IMR-90 (cell line): ENCODE data around the gene CYB561A3. TPM values are rescaled to one million over a fixed set of nuclear protein-coding genes. Genes with fewer than 3 reads are reported as not detected.

ENCODE experiments used
- ATAC-seq: fragments of 200-7000 bp; cut with Tn5 transposase; 2 replicates; pipeline ENCODE4 v1.9.1; 2020; ENCODE audit warnings: low read depth, mild to moderate bottlenecking, moderate library complexity
- BruUV-seq: library from RNA; stranded (reverse); fragments of 400-500 nt; replicated peaks from 2 replicates; lab custom pipeline; 2021; lab: Mats Ljungman, UMichigan
- CTCF ChIA-PET: fragments of 300-600 bp; formaldehyde crosslinking; extraction: SDS; loops from one replicate; lab custom pipeline; 2021; ENCODE audit warnings: antibody characterized with exemption; lab: Yijun Ruan, JAX
- POLR2A ChIA-PET: fragments of 300-600 bp; sonication (Branson Sonifier 250); formaldehyde crosslinking; loops from one replicate; lab custom pipeline; 2022; ENCODE audit warnings: antibody characterized with exemption; ENCODE audit not compliant: unreplicated experiment; lab: Charles Lee
- DNase-seq: peaks from one replicate; pipeline ENCODE4 v3.0.0; 2013
- H2AFZ ChIP-seq: replicated peaks from 2 replicates; pipeline ENCODE3; 2013; ENCODE audit warnings: low read length, mild to moderate bottlenecking; ENCODE audit not compliant: poor library complexity
- H2AK5ac ChIP-seq: 2 replicates; pipeline ENCODE4 v1.6.1; 2013; ENCODE audit warnings: low read depth, low read length, inconsistent platforms
- H2AK9ac ChIP-seq: replicated peaks from 2 replicates; pipeline ENCODE3; 2013; ENCODE audit warnings: mild to moderate bottlenecking, low read depth, low read length, moderate library complexity; ENCODE audit not compliant: poor library complexity
- H2BK120ac ChIP-seq: 2 replicates; pipeline ENCODE4 v1.6.1; 2013; ENCODE audit warnings: low read depth, low read length, inconsistent platforms
- H2BK15ac ChIP-seq: 3 replicates; pipeline ENCODE4 v1.6.1; 2013; ENCODE audit warnings: low read depth, low read length, inconsistent platforms
- H2BK20ac ChIP-seq: 2 replicates; pipeline ENCODE4 v1.6.1; 2013; ENCODE audit warnings: low read depth, mild to moderate bottlenecking, inconsistent platforms, low read length, moderate library complexity
- H2BK5ac ChIP-seq: 2 replicates; pipeline ENCODE4 v1.6.1; 2013; ENCODE audit warnings: mild to moderate bottlenecking, low read depth, low read length, inconsistent platforms; ENCODE audit not compliant: poor library complexity, severe bottlenecking
- H3K14ac ChIP-seq: replicated peaks from 2 replicates; pipeline ENCODE4 v1.6.1; 2013; ENCODE audit warnings: low read depth, low read length, inconsistent platforms
- H3K18ac ChIP-seq: 2 replicates; pipeline ENCODE4 v1.6.1; 2013; ENCODE audit warnings: low read depth, low read length, control low read depth
- H3K23ac ChIP-seq: 2 replicates; pipeline ENCODE4 v1.6.1; 2013; ENCODE audit warnings: low read depth, low read length, inconsistent platforms
- H3K27ac ChIP-seq: 2 replicates; pipeline ENCODE4 v1.5.1; 2013; ENCODE audit warnings: mild to moderate bottlenecking, control low read depth, low read length; ENCODE audit not compliant: insufficient read depth
- H3K27me3 ChIP-seq: 2 replicates; pipeline ENCODE4 v1.6.1; 2013; ENCODE audit warnings: low read length; ENCODE audit not compliant: control insufficient read depth, insufficient read depth
- H3K36me3 ChIP-seq: 2 replicates; pipeline ENCODE4 v1.6.1; 2013; ENCODE audit warnings: low read length, mixed read lengths; ENCODE audit not compliant: control insufficient read depth, insufficient read depth
- H3K4ac ChIP-seq: 2 replicates; pipeline ENCODE4 v1.6.1; 2013; ENCODE audit warnings: low read depth, low read length, inconsistent platforms
- H3K4me1 ChIP-seq: 2 replicates; pipeline ENCODE4 v1.6.1; 2013; ENCODE audit warnings: low read length, mixed read lengths; ENCODE audit not compliant: control insufficient read depth, insufficient read depth
- H3K4me2 ChIP-seq: 2 replicates; pipeline ENCODE4 v1.6.1; 2013; ENCODE audit warnings: low read depth, mild to moderate bottlenecking, control low read depth, low read length, moderate library complexity
- H3K4me3 ChIP-seq: 2 replicates; pipeline ENCODE4 v1.5.1; 2013; ENCODE audit warnings: low read depth, mild to moderate bottlenecking, control low read depth, low read length, moderate library complexity; ENCODE audit not compliant: insufficient read depth
- H3K56ac ChIP-seq: 2 replicates; pipeline ENCODE4 v1.6.1; 2013; ENCODE audit warnings: low read length, inconsistent platforms; ENCODE audit not compliant: insufficient read depth; ENCODE audit errors: extremely low read depth
- H3K79me1 ChIP-seq, 2 experiments: 2 replicates each; pipeline ENCODE4 v1.6.1; 2013; ENCODE audit warnings: low read length in 2 of 2, inconsistent platforms in 1 of 2, low read depth in 1 of 2
- H3K9ac ChIP-seq: 2 replicates; pipeline ENCODE4 v1.6.1; 2013; ENCODE audit warnings: low read depth, low read length, control low read depth
- H3K9me1 ChIP-seq: 2 replicates; pipeline ENCODE4 v1.6.1; 2013; ENCODE audit warnings: low read length, inconsistent platforms; ENCODE audit not compliant: insufficient read depth
- H3K9me3 ChIP-seq: 2 replicates; pipeline ENCODE4 v1.6.1; 2013; ENCODE audit warnings: low read length; ENCODE audit not compliant: control insufficient read depth, insufficient read depth
- H4K20me1 ChIP-seq: 2 replicates; pipeline ENCODE4 v1.6.1; 2013; ENCODE audit warnings: low read length, inconsistent platforms; ENCODE audit not compliant: insufficient read depth
- H4K5ac ChIP-seq: 2 replicates; pipeline ENCODE4 v1.6.1; 2013; ENCODE audit warnings: mild to moderate bottlenecking, low read depth, low read length, control low read depth
- H4K8ac ChIP-seq, 2 experiments: 2 replicates each; pipeline ENCODE4 v1.6.1; 2013; ENCODE audit warnings: low read depth in 2 of 2, low read length in 2 of 2, control low read depth in 1 of 2, inconsistent platforms in 1 of 2
- H4K91ac ChIP-seq: 2 replicates; pipeline ENCODE4 v1.6.1; 2013; ENCODE audit warnings: low read depth, low read length, inconsistent platforms; ENCODE audit not compliant: insufficient read depth
- BHLHE40 ChIP-seq: fragments of 150-350 bp; IDR thresholded peaks from 2 replicates; pipeline ENCODE4 v1.6.1; 2016; ENCODE audit warnings: mild to moderate bottlenecking, low read depth, low read length
- MAZ ChIP-seq: IDR thresholded peaks from 2 replicates; pipeline ENCODE4 v1.6.1; 2012; ENCODE audit warnings: low read depth, mild to moderate bottlenecking, low read length, improper control_type of control experiment, moderate library complexity, borderline replicate concordance
- MXI1 ChIP-seq: IDR thresholded peaks from 2 replicates; pipeline ENCODE4 v1.6.1; 2012; ENCODE audit warnings: low read depth, mild to moderate bottlenecking, low read length, moderate library complexity, borderline replicate concordance
- NFE2L2 ChIP-seq: fragments of 150-350 bp; IDR thresholded peaks from 2 replicates; pipeline ENCODE4 v1.6.1; 2016; ENCODE audit warnings: low read depth, mild to moderate bottlenecking, low read length
- POLR2A ChIP-seq: IDR thresholded peaks from 2 replicates; pipeline ENCODE4 v1.6.1; 2012; ENCODE audit warnings: mild to moderate bottlenecking, low read depth, low read length
- RAD21 ChIP-seq: IDR thresholded peaks from 2 replicates; pipeline ENCODE4 v1.6.1; 2012; ENCODE audit warnings: low read length, improper control_type of control experiment
- RCOR1 ChIP-seq: IDR thresholded peaks from 2 replicates; pipeline ENCODE4 v1.6.1; 2012; ENCODE audit warnings: mild to moderate bottlenecking, low read length, improper control_type of control experiment; ENCODE audit not compliant: insufficient replicate concordance
- USF2 ChIP-seq: fragments of 150-350 bp; IDR thresholded peaks from 2 replicates; pipeline ENCODE4 v1.6.1; 2017; ENCODE audit warnings: mild to moderate bottlenecking, antibody characterized with exemption, low read length, low read depth
- WGBS, 2 experiments: methylation state at CpG; one replicate each; pipeline versions ENCODE4 v1.1.5 to v1.1.7; 2013; ENCODE audit warnings: missing lambda C conversion rate in 2 of 2; ENCODE audit not compliant: insufficient read length in 1 of 2; ENCODE audit errors: extremely low coverage in 2 of 2; 5-methylcytosine and 5-hydroxymethylcytosine counted together
- dilution Hi-C: fragments of 300-500 bp; cut with HindIII; formaldehyde crosslinking; loops from one replicate; pipeline ENCODE4 v1.14.3; 2018; ENCODE audit warnings: low sequenced_read_pairs; ENCODE audit not compliant: unreplicated experiment
- in situ Hi-C: fragments of 300-500 bp; cut with MboI; formaldehyde crosslinking; loops from 3 replicates; pipeline ENCODE4 v1.14.3; 2019; ENCODE audit warnings: low sequenced_read_pairs, inconsistent platforms, mixed read lengths
- intact Hi-C: fragments of 100-400 bp; cut with micrococcal nuclease; formaldehyde crosslinking; loops from 2 replicates; pipeline ENCODE4 v1.10.0; 2022
- polyA plus RNA-seq, 3 experiments: library from polyadenylated mRNA; depleted of rRNA; stranded (reverse); fragments of >200 nt; gene quantifications; 2 replicates each; pipeline ENCODE4 v1.2.3, GENCODE V29; 2012; ENCODE audit warnings: low replicate concordance in 1 of 3
- total RNA-seq: library from RNA; depleted of rRNA; stranded (reverse); fragments of >200 nt; gene quantifications from 2 replicates; pipeline ENCODE4 v1.2.3, GENCODE V29; 2012
- TF ChIP-seq, protein P1 (sequence below): fragments of 150-350 bp; IDR thresholded peaks from 2 replicates; pipeline ENCODE4 v1.6.1; 2016; ENCODE audit warnings: low read depth, mild to moderate bottlenecking, low read length, moderate library complexity, borderline replicate concordance

CYB561A3 gene
- total and polyA plus RNA-seq, 2 of the 4 experiments (the other 2 are of a cell fraction), result 13.6 to 39.2 TPM

- TF ChIP-seq RCOR1 (no peak), NFE2L2 (no peak)
Observed at GRCh38 chr11:61333550-61334433, 27.9 kb downstream of the CYB561A3 start (continued).

- H4K91ac ChIP-seq, result peak within 1 kb of the TSS; percentile 95
- peaks cover 12% of the 10 kb centered on the region for H3K36me3 ChIP-seq
- peak within 1 kb of the TSS; percentile 78 for H2BK5ac ChIP-seq
- peaks cover 33% of the 10 kb centered on the region for H4K20me1 ChIP-seq
- H3K4me2 ChIP-seq, result peak within 1 kb of the TSS; percentile 100
- H3K18ac ChIP-seq, result peak within 1 kb of the TSS; percentile 67
- H3K9ac ChIP-seq, result peak within 1 kb of the TSS; percentile 96
- no peaks in the 10 kb centered on the region for H3K27me3 ChIP-seq
- H2AK5ac ChIP-seq, result peak within 1 kb of the TSS; percentile 98
- peak within 1 kb of the TSS; percentile 96 for H2AFZ ChIP-seq
- peak within 1 kb of the TSS; percentile 16; the same call in 1 of the 3 replicates for H2BK15ac ChIP-seq
- in situ Hi-C loops (no loop called here), intact Hi-C loops (loop anchor here (5.0 to 10.0 kb wide), 2 partner anchors 94 to 302 kb away; partner anchors contain the start of gene CPSF7), dilution Hi-C loops (no loop called here)
- BruUV-seq, result no TSS peak
- H3K56ac ChIP-seq, result peak within 1 kb of the TSS; percentile 82
- H3K4me1 ChIP-seq, result peaks cover 17% of the 10 kb centered on the region
- ChIA-PET POLR2A (no interaction called here), CTCF (interaction anchor here (4.8 kb wide), 1 partner anchor 52 kb away, joined by 72 read pairs; no protein-coding TSS in a partner anchor)
- peak within 1 kb of the TSS; percentile 99 for H3K23ac ChIP-seq
- H2BK20ac ChIP-seq, result no peak within 1 kb of the TSS; the same call in 1 of the 2 replicates
- peaks cover 6% of the 10 kb centered on the region for H3K9me1 ChIP-seq
- H4K5ac ChIP-seq, result peak within 1 kb of the TSS; percentile 93
- TF ChIP-seq MXI1 (peak; percentile 91; the same call in 1 of the 2 replicates), POLR2A (peak; percentile 94), RAD21 (no peak), MAZ (peak; percentile 46; the same call in 1 of the 2 replicates), BHLHE40 (peak; percentile 87), USF2 (peak; percentile 54; the same call in 1 of the 2 replicates)
- TF ChIP-seq, protein P1, sequence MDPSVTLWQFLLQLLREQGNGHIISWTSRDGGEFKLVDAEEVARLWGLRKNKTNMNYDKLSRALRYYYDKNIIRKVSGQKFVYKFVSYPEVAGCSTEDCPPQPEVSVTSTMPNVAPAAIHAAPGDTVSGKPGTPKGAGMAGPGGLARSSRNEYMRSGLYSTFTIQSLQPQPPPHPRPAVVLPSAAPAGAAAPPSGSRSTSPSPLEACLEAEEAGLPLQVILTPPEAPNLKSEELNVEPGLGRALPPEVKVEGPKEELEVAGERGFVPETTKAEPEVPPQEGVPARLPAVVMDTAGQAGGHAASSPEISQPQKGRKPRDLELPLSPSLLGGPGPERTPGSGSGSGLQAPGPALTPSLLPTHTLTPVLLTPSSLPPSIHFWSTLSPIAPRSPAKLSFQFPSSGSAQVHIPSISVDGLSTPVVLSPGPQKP, result no peak
- peak; percentile 87 for DNase-seq
- no peaks in the 10 kb centered on the region for H3K9me3 ChIP-seq
- H3K14ac ChIP-seq, result peak within 1 kb of the TSS; percentile 98
- WGBS, 2 experiments, result 0% methylated on average over 9 of the region's 81 CpGs; no CpG with 5 or more reads in 1 of the 2 experiments
- H3K79me1 ChIP-seq, result peaks cover 11 to 41% of the 10 kb centered on the region in 2 experiments
- peak within 1 kb of the TSS; percentile 97 for H3K4ac ChIP-seq
- peak; percentile 91 for ATAC-seq
- H2BK120ac ChIP-seq, result peak within 1 kb of the TSS; percentile 43
- H3K27ac ChIP-seq, result peak within 1 kb of the TSS; percentile 93
- H3K4me3 ChIP-seq, result peak within 1 kb of the TSS; percentile 92
- peak within 1 kb of the TSS; percentile 98 to 99 for H4K8ac ChIP-seq
- peak within 1 kb of the TSS; percentile 98 for H2AK9ac ChIP-seq
Observed at GRCh38 chr11:61332797-61333549, 28.7 kb downstream of the CYB561A3 start, which contains the start of the genes DDB1 and TKFC. Gene DDB1, minus strand, starts transcription at chr11:61333105. Its CDS starts 137 bp downstream, at chr11:61332968. Gene TKFC, plus strand, starts transcription at chr11:61333228. Its CDS starts 1,501 bp downstream, at chr11:61334729.
